HEK293 (cell line): Measurements from ENCODE around the gene ANKS6.

Experiments used
- CTCF ChIA-PET: fragments of 350-600 bp; formaldehyde crosslinking; extraction: SDS; loops from one replicate; lab custom pipeline; 2021; ENCODE audit warnings: antibody characterized with exemption; lab: Yijun Ruan, JAX
- POLR2A ChIA-PET: fragments of 300-600 bp; formaldehyde crosslinking; extraction: SDS; loops from one replicate; lab custom pipeline; 2020; ENCODE audit warnings: antibody characterized with exemption, inconsistent platforms; lab: Yijun Ruan, JAX
- H3K27ac ChIP-seq: fragments of 200-500 bp; sonication (Bioruptor generic); 2 replicates; pipeline ENCODE4 v1.5.1; 2014; ENCODE audit warnings: low read depth, low read length, control low read depth, inconsistent platforms; ENCODE audit errors: extremely low read depth
- H3K36me3 ChIP-seq, 2 experiments: fragments of 200-500 bp in 1 of 2; sonication (Bioruptor generic) in 1 of 2; 1 replicate in 1 of 2; 2 replicates in 1 of 2; pipeline ENCODE4 v1.5.1; 2014 to 2017; ENCODE audit warnings: inconsistent platforms in 2 of 2, low read length in 2 of 2; ENCODE audit not compliant: control insufficient read depth in 2 of 2, insufficient read depth in 1 of 2
- H3K4me1 ChIP-seq: fragments of 200-500 bp; sonication (Bioruptor generic); 2 replicates; pipeline ENCODE4 v1.5.1; 2014; ENCODE audit warnings: mild to moderate bottlenecking, low read length, inconsistent platforms; ENCODE audit not compliant: control insufficient read depth, insufficient read depth
- H3K4me3 ChIP-seq: 2 replicates; pipeline ENCODE4 v1.5.1; 2011; ENCODE audit warnings: low read depth, mild to moderate bottlenecking, control low read depth, low read length, moderate library complexity
- H3K9me3 ChIP-seq: fragments of 200-500 bp; sonication (Bioruptor generic); 2 replicates; pipeline ENCODE4 v1.5.1; 2014; ENCODE audit warnings: low read depth, low read length, inconsistent platforms; ENCODE audit not compliant: control insufficient read depth, insufficient read depth
- BCL11B ChIP-seq: fragments of 450-650 bp; formaldehyde crosslinking; IDR thresholded peaks from 2 replicates; pipeline ENCODE4 v1.5.1; 2016; ENCODE audit warnings: low read depth, missing biosample characterization, missing genetic modification characterization
- BCL6B ChIP-seq: fragments of 450-650 bp; formaldehyde crosslinking; IDR thresholded peaks from 2 replicates; pipeline ENCODE4 v1.5.1; 2017; ENCODE audit warnings: missing biosample characterization, missing genetic modification characterization
- EGR2 ChIP-seq: fragments of 450-650 bp; formaldehyde crosslinking; IDR thresholded peaks from 2 replicates; pipeline ENCODE4 v1.5.1; 2016; ENCODE audit warnings: low read depth, missing biosample characterization, missing genetic modification characterization
- HOXC10 ChIP-seq: sonication (generic); formaldehyde crosslinking; IDR thresholded peaks from 2 replicates; pipeline ENCODE4 v1.8.1; 2023; ENCODE audit warnings: mild to moderate bottlenecking, missing genetic modification reagents
- IKZF3 ChIP-seq: fragments of 450-650 bp; IDR thresholded peaks from 2 replicates; pipeline ENCODE4 v1.5.0; 2018; ENCODE audit warnings: missing biosample characterization, mild to moderate bottlenecking, missing genetic modification characterization, moderate library complexity
- KLF8 ChIP-seq: fragments of 450-650 bp; formaldehyde crosslinking; IDR thresholded peaks from 2 replicates; pipeline ENCODE4 v1.5.1; 2016; ENCODE audit warnings: missing biosample characterization, missing genetic modification characterization
- KLF9 ChIP-seq: fragments of 450-650 bp; formaldehyde crosslinking; IDR thresholded peaks from 2 replicates; pipeline ENCODE4 v1.5.1; 2016; ENCODE audit warnings: missing biosample characterization, missing genetic modification characterization, low read depth
- MZF1 ChIP-seq: fragments of 450-650 bp; formaldehyde crosslinking; IDR thresholded peaks from 2 replicates; pipeline ENCODE4 v1.5.1; 2017; ENCODE audit warnings: missing biosample characterization, missing genetic modification characterization, borderline replicate concordance
- SALL2 ChIP-seq: fragments of 450-650 bp; formaldehyde crosslinking; IDR thresholded peaks from 2 replicates; pipeline ENCODE4 v1.5.0; 2017; ENCODE audit warnings: missing biosample characterization, mild to moderate bottlenecking, missing genetic modification characterization, borderline replicate concordance
- TCF7L2 ChIP-seq: IDR thresholded peaks from 2 replicates; pipeline ENCODE4 v1.6.1; 2011; ENCODE audit warnings: low read depth, mild to moderate bottlenecking, inconsistent platforms, low read length, moderate library complexity, borderline replicate concordance
- ZBTB20 ChIP-seq: fragments of 450-650 bp; formaldehyde crosslinking; IDR thresholded peaks from 2 replicates; pipeline ENCODE4 v1.5.1; 2016; ENCODE audit warnings: missing biosample characterization, missing genetic modification characterization
- ZNF140 ChIP-seq: fragments of 450-650 bp; formaldehyde crosslinking; IDR thresholded peaks from 2 replicates; pipeline ENCODE4 v1.5.1; 2016; ENCODE audit warnings: missing biosample characterization, missing genetic modification characterization
- ZNF16 ChIP-seq: fragments of 450-650 bp; formaldehyde crosslinking; IDR thresholded peaks from 2 replicates; pipeline ENCODE4 v1.5.1; 2016; ENCODE audit warnings: low read depth, missing biosample characterization, missing genetic modification characterization
- ZNF24 ChIP-seq: fragments of 450-650 bp; formaldehyde crosslinking; IDR thresholded peaks from 2 replicates; pipeline ENCODE4 v1.5.1; 2016; ENCODE audit warnings: missing biosample characterization, missing genetic modification characterization
- ZNF335 ChIP-seq: fragments of 450-650 bp; formaldehyde crosslinking; conservative IDR thresholded peaks from 2 replicates; pipeline ENCODE4 v1.5.1; 2016; ENCODE audit warnings: missing biosample characterization, missing genetic modification characterization
- ZNF366 ChIP-seq: fragments of 450-650 bp; formaldehyde crosslinking; conservative IDR thresholded peaks from 2 replicates; pipeline ENCODE4 v1.5.1; 2016; ENCODE audit warnings: missing biosample characterization, missing genetic modification characterization
- ZNF394 ChIP-seq: fragments of 450-650 bp; formaldehyde crosslinking; IDR thresholded peaks from 2 replicates; pipeline ENCODE4 v1.5.1; 2016; ENCODE audit warnings: missing biosample characterization, missing genetic modification characterization, mild to moderate bottlenecking, moderate library complexity, borderline replicate concordance
- ZNF404 ChIP-seq: fragments of 450-650 bp; formaldehyde crosslinking; IDR thresholded peaks from 2 replicates; pipeline ENCODE4 v1.5.1; 2017; ENCODE audit warnings: missing biosample characterization, missing genetic modification characterization
- ZNF48 ChIP-seq: fragments of 450-650 bp; formaldehyde crosslinking; IDR thresholded peaks from 2 replicates; pipeline ENCODE4 v1.5.1; 2016; ENCODE audit warnings: missing biosample characterization, missing genetic modification characterization
- ZNF488 ChIP-seq: fragments of 450-650 bp; formaldehyde crosslinking; IDR thresholded peaks from 2 replicates; pipeline ENCODE4 v1.5.1; 2016; ENCODE audit warnings: missing biosample characterization, missing genetic modification characterization
- ZNF530 ChIP-seq: fragments of 450-650 bp; formaldehyde crosslinking; IDR thresholded peaks from 2 replicates; pipeline ENCODE4 v1.5.1; 2016; ENCODE audit warnings: low read depth, missing biosample characterization, missing genetic modification characterization
- ZNF837 ChIP-seq: fragments of 450-650 bp; formaldehyde crosslinking; IDR thresholded peaks from 2 replicates; pipeline ENCODE4 v1.5.1; 2016; ENCODE audit warnings: missing biosample characterization, missing genetic modification characterization
- TF ChIP-seq, protein P1 (sequence below): fragments of 450-650 bp; formaldehyde crosslinking; IDR thresholded peaks from 2 replicates; pipeline ENCODE4 v1.5.1; 2016; ENCODE audit warnings: missing biosample characterization, missing genetic modification characterization
- TF ChIP-seq, protein P2 (sequence below): fragments of 450-650 bp; IDR thresholded peaks from 2 replicates; pipeline ENCODE4 v1.5.1; 2018; ENCODE audit warnings: missing biosample characterization, mild to moderate bottlenecking, missing genetic modification characterization

Gene ANKS6

GRCh38 chr9:98700801-98701200 lies 95.6 kb downstream of the ANKS6 start:
- ChIA-PET POLR2A (no interaction called here), CTCF (interaction anchor here (0.8 to 1.3 kb wide), 2 partner anchors 117 to 812 kb away, joined by 3 read pairs; no protein-coding TSS in a partner anchor)
- Histone ChIP-seq H3K9me3 (no peaks in the 10 kb centered on the region), H3K4me1 (no peaks in the 10 kb centered on the region), H3K36me3 (no peaks in the 10 kb centered on the region), H3K27ac (no peak overlapping the region), H3K4me3 (no peak overlapping the region)
- no peak for TF ChIP-seq ZNF335 (tag by site-specific recombination)
- no peak for TF ChIP-seq ZNF837 (tag by site-specific recombination)
- TF ChIP-seq MZF1 = no peak
- no peak for TF ChIP-seq ZNF404 (tag by site-specific recombination)

GRCh38 chr9:98698856-98699255 lies 97.5 kb downstream of the ANKS6 start:
- ChIA-PET POLR2A (no interaction called here), CTCF (no interaction called here)
- H3K4me3 ChIP-seq = no peak overlapping the region
- H3K9me3 ChIP-seq = no peaks in the 10 kb centered on the region
- TF ChIP-seq ZNF366 (tag by site-specific recombination) = no peak
- H3K27ac ChIP-seq = no peak overlapping the region
- H3K4me1 ChIP-seq = no peaks in the 10 kb centered on the region
- no peaks in the 10 kb centered on the region for H3K36me3 ChIP-seq

GRCh38 chr9:98694943-98695342 lies 101.4 kb downstream of the ANKS6 start:
- no peaks in the 10 kb centered on the region for H3K4me1 ChIP-seq
- no peaks in the 10 kb centered on the region for H3K36me3 ChIP-seq
- H3K27ac ChIP-seq = no peak overlapping the region
- ChIA-PET CTCF (no interaction called here), POLR2A (no interaction called here)
- no peak overlapping the region for H3K4me3 ChIP-seq
- TF ChIP-seq ZNF16 (tag by site-specific recombination) = no peak
- no peak for TF ChIP-seq ZNF530
- TF ChIP-seq KLF8 (tag by site-specific recombination) = no peak
- no peaks in the 10 kb centered on the region for H3K9me3 ChIP-seq

DNA sequence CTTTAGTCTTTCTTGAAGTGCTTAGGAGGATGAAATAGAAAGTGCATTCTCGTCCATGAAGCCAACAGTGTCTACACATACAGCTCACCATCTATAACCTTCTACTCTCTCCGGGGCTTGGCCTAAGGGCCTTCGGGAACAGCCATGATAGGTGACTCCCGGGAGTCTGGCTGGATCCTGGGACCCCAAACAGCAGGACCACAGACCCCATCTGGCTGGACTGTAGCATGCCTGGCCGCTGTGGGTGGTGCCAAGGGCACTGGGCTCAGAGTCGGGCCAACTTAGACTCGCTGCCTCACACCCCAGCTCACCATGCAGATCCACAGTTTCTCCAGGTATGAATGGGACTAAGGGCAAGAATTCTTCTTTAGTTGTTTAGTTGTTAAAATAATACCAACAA lies 104.0 kb downstream of the ANKS6 start:
- no peaks in the 10 kb centered on the region for H3K36me3 ChIP-seq
- no peak for TF ChIP-seq ZNF48 (tag by site-specific recombination)
- no peak for TF ChIP-seq ZNF24
- TF ChIP-seq ZNF140 = no peak
- no peak for TF ChIP-seq BCL11B (tag by site-specific recombination)
- TF ChIP-seq EGR2 (tag by site-specific recombination) = no peak
- no peak for TF ChIP-seq TCF7L2
- TF ChIP-seq, protein P1, sequence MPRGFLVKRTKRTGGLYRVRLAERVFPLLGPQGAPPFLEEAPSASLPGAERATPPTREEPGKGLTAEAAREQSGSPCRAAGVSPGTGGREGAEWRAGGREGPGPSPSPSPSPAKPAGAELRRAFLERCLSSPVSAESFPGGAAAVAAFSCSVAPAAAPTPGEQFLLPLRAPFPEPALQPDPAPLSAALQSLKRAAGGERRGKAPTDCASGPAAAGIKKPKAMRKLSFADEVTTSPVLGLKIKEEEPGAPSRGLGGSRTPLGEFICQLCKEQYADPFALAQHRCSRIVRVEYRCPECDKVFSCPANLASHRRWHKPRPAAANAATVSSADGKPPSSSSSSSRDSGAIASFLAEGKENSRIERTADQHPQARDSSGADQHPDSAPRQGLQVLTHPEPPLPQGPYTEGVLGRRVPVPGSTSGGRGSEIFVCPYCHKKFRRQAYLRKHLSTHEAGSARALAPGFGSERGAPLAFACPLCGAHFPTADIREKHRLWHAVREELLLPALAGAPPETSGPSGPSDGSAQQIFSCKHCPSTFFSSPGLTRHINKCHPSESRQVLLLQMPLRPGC (tag by site-specific recombination) = no peak
- TF ChIP-seq KLF9 (tag by site-specific recombination) = no peak
- TF ChIP-seq HOXC10 (CRISPR knock-in tag) = no peak
- no peak for TF ChIP-seq SALL2 (tag by site-specific recombination)
- no peak for TF ChIP-seq ZNF488
- TF ChIP-seq BCL6B = no peak
- TF ChIP-seq, protein P2, sequence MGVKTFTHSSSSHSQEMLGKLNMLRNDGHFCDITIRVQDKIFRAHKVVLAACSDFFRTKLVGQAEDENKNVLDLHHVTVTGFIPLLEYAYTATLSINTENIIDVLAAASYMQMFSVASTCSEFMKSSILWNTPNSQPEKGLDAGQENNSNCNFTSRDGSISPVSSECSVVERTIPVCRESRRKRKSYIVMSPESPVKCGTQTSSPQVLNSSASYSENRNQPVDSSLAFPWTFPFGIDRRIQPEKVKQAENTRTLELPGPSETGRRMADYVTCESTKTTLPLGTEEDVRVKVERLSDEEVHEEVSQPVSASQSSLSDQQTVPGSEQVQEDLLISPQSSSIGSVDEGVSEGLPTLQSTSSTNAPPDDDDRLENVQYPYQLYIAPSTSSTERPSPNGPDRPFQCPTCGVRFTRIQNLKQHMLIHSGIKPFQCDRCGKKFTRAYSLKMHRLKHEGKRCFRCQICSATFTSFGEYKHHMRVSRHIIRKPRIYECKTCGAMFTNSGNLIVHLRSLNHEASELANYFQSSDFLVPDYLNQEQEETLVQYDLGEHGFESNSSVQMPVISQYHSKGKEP = no peak
- TF ChIP-seq IKZF3 (tag by site-specific recombination) = no peak
- no peak for TF ChIP-seq ZBTB20 (tag by site-specific recombination)
- TF ChIP-seq ZNF394 (tag by site-specific recombination) = no peak
- CTCF ChIA-PET = interaction anchor here (1.1 kb wide), 1 partner anchor 50 kb away, joined by 3 read pairs; no protein-coding TSS in a partner anchor
- POLR2A ChIA-PET = interaction anchor here (0.7 kb wide), 1 partner anchor 8 kb away, joined by 3 read pairs; no protein-coding TSS in a partner anchor
- no peaks in the 10 kb centered on the region for H3K9me3 ChIP-seq
- H3K27ac ChIP-seq = no peak overlapping the region
- no peak overlapping the region for H3K4me3 ChIP-seq
- H3K4me1 ChIP-seq = no peaks in the 10 kb centered on the region
